Nephron (organoid): Measurements from ENCODE around the gene MGMT.

Experiments used
- H3K27ac Mint-ChIP-seq, 3 experiments: 2 replicates each; pipeline ENCODE4 v1.8.0; 2020; ENCODE audit warnings: mixed read lengths in 3 of 3, mild to moderate bottlenecking in 2 of 3, moderate library complexity in 1 of 3
- H3K27me3 Mint-ChIP-seq: 2 replicates; pipeline ENCODE4 v1.8.0; 2021; ENCODE audit warnings: low read depth, mild to moderate bottlenecking, moderate library complexity, mixed read lengths
- H3K36me3 Mint-ChIP-seq: 2 replicates; pipeline ENCODE4 v1.8.0; 2020; ENCODE audit warnings: low read depth, mixed read lengths
- H3K4me1 Mint-ChIP-seq: 2 replicates; pipeline ENCODE4 v1.8.0; 2020; ENCODE audit warnings: mixed read lengths
- H3K4me3 Mint-ChIP-seq, 3 experiments: 2 replicates each; pipeline ENCODE4 v1.8.0; 2020; ENCODE audit warnings: mild to moderate bottlenecking in 3 of 3, mixed read lengths in 3 of 3, moderate library complexity in 2 of 3
- H3K9me3 Mint-ChIP-seq: 2 replicates; pipeline ENCODE4 v1.8.0; 2020; ENCODE audit warnings: mixed read lengths
- TF ChIP-seq, protein P1 (sequence below), 3 experiments: fragments of 200-600 bp; sonication (generic); IDR thresholded peaks; one replicate each; pipeline ENCODE4 v1.5.0; 2021; ENCODE audit warnings: antibody characterized with exemption in 3 of 3; ENCODE audit not compliant: unreplicated experiment in 3 of 3

Gene MGMT

DNA sequence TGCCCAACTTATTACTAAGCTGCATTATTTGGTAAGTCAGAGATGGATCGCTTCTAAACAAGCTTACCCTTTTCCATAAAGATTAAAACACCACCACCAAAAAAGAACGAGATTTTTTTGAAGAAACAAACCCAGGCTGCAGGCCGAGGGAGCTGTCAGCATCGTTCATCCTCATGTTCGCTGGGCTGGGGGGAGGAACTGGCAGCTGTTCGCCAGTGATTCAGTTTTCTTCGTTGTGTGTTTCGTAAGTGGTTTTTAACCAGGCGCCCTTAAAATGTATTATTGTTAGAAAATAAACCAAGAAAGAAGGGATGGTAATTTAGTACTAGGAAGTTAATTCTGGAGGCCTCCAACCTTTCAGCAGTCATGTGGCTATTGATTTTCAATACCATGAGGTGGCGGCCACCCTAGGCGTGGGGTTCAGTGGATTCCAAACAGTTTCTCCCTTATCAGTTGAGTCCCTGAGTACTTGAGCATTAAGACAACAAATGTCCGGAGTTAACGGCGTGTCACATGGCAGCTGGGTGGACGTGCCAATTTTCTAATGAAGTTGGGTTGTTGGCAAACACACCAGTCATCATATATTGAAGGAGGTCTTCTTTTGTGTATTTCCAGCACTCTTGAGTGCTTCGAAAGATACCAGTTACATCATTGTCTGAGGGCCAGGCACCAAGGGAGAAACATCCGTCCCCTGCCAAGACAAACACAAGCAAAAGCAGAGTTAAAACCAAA is 323.8 kb downstream of the MGMT start:
- H3K27ac Mint-ChIP-seq, result no peak overlapping the region

DNA sequence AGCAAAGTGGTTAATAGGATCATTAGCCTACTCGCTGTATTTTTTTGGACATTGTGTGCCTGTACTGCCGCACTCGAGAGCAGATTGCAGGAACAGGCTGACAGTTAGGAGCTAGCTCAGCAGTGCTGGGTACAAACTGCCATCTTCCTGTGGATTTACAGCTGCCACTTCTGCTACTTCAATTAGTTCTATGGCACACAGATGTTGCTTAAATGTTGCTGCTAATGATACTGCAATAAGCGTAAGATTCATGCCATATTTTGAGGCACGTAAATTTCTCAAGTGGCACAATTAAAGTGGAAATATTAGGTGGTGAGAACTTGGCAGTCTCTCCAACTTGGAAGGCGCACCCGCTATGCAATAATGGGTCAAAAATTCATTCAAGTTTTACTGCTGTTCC is 325.1 kb downstream of the MGMT start:
- Mint-ChIP-seq H3K4me1 (peaks cover 6% of the 10 kb centered on the region), H3K27me3 (peaks cover 4% of the 10 kb centered on the region), H3K36me3 (peaks cover 25% of the 10 kb centered on the region), H3K4me3 (no peak overlapping the region), H3K9me3 (peaks cover 12% of the 10 kb centered on the region), H3K27ac (no peak overlapping the region)
- TF ChIP-seq, protein P1, sequence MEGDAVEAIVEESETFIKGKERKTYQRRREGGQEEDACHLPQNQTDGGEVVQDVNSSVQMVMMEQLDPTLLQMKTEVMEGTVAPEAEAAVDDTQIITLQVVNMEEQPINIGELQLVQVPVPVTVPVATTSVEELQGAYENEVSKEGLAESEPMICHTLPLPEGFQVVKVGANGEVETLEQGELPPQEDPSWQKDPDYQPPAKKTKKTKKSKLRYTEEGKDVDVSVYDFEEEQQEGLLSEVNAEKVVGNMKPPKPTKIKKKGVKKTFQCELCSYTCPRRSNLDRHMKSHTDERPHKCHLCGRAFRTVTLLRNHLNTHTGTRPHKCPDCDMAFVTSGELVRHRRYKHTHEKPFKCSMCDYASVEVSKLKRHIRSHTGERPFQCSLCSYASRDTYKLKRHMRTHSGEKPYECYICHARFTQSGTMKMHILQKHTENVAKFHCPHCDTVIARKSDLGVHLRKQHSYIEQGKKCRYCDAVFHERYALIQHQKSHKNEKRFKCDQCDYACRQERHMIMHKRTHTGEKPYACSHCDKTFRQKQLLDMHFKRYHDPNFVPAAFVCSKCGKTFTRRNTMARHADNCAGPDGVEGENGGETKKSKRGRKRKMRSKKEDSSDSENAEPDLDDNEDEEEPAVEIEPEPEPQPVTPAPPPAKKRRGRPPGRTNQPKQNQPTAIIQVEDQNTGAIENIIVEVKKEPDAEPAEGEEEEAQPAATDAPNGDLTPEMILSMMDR (IDR thresholded peaks at IDR 0.05; ENCODE audit: unreplicated experiment in 3 of 3), result no peak

More for the DNA sequence above, 323.8 kb downstream of the MGMT start:
- TF ChIP-seq, protein P1 (IDR thresholded peaks at IDR 0.05; ENCODE audit: unreplicated experiment in 3 of 3), result no peak
- Mint-ChIP-seq H3K27me3 (peaks cover 4% of the 10 kb centered on the region), H3K4me3 (no peak overlapping the region), H3K9me3 (peaks cover 12% of the 10 kb centered on the region), H3K4me1 (peaks cover 6% of the 10 kb centered on the region), H3K36me3 (peaks cover 25% of the 10 kb centered on the region)

- Mint-ChIP-seq H3K27me3 (peaks cover 4% of the 10 kb centered on the region), H3K36me3 (peaks cover 22% of the 10 kb centered on the region), H3K9me3 (peaks cover 15% of the 10 kb centered on the region), H3K4me3 (no peak overlapping the region), H3K4me1 (peaks cover 6% of the 10 kb centered on the region), H3K27ac (no peak overlapping the region)
- TF ChIP-seq, protein P1 (IDR thresholded peaks at IDR 0.05; ENCODE audit: unreplicated experiment in 3 of 3), result no peak
These were observed 325.8 kb downstream of the MGMT start for GRCh38 chr10:129792864-129793263.

- Mint-ChIP-seq H3K27ac (no peak overlapping the region), H3K27me3 (peaks cover 4% of the 10 kb centered on the region), H3K4me3 (no peak overlapping the region), H3K4me1 (peaks cover 6% of the 10 kb centered on the region), H3K36me3 (peaks cover 22% of the 10 kb centered on the region), H3K9me3 (peaks cover 15% of the 10 kb centered on the region)
- TF ChIP-seq, protein P1 (IDR thresholded peaks at IDR 0.05; ENCODE audit: unreplicated experiment in 3 of 3), result no peak
These were observed 326.4 kb downstream of the MGMT start for GRCh38 chr10:129793479-129793878.

DNA sequence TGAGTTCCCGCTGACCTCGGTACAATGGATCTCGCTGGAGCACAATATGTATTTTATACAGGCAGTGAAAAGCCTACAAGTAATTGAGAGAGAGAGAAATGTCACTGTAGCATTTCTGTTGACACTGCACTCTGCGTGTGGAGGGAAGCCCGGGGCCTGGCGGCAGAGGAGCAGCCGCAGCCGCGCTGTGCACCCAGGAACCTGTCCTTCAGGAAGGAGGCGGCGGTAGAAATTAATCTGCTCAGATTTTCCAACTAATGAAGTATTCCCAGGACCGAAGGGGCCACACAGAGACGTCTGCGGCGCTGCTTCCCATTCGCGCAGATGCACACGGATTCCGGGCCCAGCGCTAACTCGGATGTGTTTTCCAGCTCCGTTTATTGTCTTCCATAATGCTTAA is 327.0 kb downstream of the MGMT start:
- H3K27ac Mint-ChIP-seq, result no peak overlapping the region
- H3K9me3 Mint-ChIP-seq, result peaks cover 15% of the 10 kb centered on the region
- TF ChIP-seq, protein P1 (IDR thresholded peaks at IDR 0.05; ENCODE audit: unreplicated experiment in 3 of 3), result no peak
- H3K4me1 Mint-ChIP-seq, result peaks cover 6% of the 10 kb centered on the region
- no peak overlapping the region for H3K4me3 Mint-ChIP-seq
- peaks cover 4% of the 10 kb centered on the region for H3K27me3 Mint-ChIP-seq
- H3K36me3 Mint-ChIP-seq, result peaks cover 22% of the 10 kb centered on the region
